Thyroid gland (tissue), 4 donors: ENCODE measurements around the gene HNF1B.

Source experiments
- POLR2A ChIP-seq, 2 donors: fragments of 450-650 bp; IDR thresholded peaks; one replicate each; pipeline ENCODE4 v1.6.1; 2017; ENCODE audit warnings: antibody characterized with exemption in 2 of 2, mild to moderate bottlenecking in 2 of 2, moderate library complexity in 1 of 2
- TF ChIP-seq, protein P1 (sequence below), 6 experiments: fragments of 200-600 bp in 3 of 6; fragments of 450-650 bp in 3 of 6; sonication (generic) in 3 of 6; IDR thresholded peaks; one replicate each; pipeline ENCODE4 v1.5.1; 2016 to 2019; ENCODE audit warnings: antibody characterized with exemption in 6 of 6, mild to moderate bottlenecking in 2 of 6, inconsistent platforms in 1 of 6, moderate library complexity in 1 of 6

GRCh38 chr17:37741341-37742115 lies 3.3 kb downstream of the HNF1B start:
- TF ChIP-seq, protein P1, sequence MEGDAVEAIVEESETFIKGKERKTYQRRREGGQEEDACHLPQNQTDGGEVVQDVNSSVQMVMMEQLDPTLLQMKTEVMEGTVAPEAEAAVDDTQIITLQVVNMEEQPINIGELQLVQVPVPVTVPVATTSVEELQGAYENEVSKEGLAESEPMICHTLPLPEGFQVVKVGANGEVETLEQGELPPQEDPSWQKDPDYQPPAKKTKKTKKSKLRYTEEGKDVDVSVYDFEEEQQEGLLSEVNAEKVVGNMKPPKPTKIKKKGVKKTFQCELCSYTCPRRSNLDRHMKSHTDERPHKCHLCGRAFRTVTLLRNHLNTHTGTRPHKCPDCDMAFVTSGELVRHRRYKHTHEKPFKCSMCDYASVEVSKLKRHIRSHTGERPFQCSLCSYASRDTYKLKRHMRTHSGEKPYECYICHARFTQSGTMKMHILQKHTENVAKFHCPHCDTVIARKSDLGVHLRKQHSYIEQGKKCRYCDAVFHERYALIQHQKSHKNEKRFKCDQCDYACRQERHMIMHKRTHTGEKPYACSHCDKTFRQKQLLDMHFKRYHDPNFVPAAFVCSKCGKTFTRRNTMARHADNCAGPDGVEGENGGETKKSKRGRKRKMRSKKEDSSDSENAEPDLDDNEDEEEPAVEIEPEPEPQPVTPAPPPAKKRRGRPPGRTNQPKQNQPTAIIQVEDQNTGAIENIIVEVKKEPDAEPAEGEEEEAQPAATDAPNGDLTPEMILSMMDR (IDR thresholded peaks at IDR 0.05) = no peak
- no peak for TF ChIP-seq POLR2A (IDR thresholded peaks at IDR 0.05)
